ENCODE data around the gene ATF5.

Gene ATF5, protein sequence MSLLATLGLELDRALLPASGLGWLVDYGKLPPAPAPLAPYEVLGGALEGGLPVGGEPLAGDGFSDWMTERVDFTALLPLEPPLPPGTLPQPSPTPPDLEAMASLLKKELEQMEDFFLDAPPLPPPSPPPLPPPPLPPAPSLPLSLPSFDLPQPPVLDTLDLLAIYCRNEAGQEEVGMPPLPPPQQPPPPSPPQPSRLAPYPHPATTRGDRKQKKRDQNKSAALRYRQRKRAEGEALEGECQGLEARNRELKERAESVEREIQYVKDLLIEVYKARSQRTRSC

DNA sequence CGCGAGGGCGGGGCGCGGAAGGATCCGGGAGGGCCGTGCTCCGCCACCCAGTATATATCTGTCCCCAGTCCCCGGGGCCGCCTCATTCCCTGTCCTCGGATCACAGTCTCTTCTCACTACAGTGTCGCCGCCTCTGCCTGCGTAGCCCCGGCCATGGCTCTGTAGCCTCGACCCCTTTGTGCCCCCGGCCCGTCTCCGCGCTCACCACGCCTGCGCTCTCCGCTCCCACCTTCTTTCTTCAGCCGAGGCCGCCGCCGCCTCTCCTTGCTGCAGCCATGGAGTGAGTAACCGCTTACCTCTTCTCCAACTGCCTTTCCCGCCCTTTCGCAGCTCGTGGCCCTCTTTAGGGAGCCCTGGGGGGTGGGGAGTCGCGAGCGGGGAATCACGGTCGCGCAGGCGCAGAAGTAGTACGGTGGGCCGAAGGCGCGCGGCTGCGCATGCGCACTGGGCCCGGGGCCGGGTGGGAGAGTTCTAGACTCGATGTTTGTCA lies at the start of gene ATF5, which contains the start of gene NUP62:
Gene ATF5 (plus strand): TSS at position 85 of the 490 bp plus-strand sequence. CDS start 1,646 bp downstream, outside the sequence.
Gene NUP62 (minus strand): TSS at position 384 of the 490 bp plus-strand sequence. CDS start 19,697 bp downstream, outside the sequence.
- DNase-seq, result peak; percentile 80

DNA sequence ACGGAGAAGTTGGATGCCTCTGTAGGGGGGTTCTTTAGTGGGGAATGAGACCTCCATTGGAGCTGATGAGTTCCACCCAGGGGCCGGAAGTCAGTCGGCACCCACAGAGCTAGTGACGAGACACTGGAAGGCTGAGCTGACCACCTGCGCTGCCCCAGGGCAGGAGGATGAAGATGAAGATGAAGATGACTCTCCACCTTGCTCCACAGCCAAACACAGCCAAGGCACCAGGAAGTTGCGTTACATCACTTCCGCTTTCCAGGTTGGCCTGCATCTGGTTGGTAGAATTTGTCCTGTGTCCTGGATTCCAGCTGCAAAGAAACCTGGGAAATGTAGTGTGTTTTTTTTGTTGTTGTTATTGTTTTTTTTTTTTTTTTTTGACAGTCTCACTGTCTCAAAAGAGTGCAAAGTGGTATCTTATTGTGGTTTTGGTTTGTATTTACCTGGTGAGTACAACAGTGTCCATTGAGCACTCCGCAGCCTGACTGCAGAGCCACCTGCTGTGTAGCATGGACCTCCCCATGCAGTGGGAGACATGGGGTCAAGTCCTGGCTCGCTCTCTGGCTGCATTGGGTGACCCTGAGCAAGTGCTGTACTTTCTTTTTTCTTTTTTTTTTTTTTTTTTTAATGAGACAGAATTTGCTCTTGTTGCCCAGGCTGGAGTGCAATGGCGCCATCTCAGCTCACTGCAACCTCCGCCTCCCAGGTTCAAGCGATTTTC lies 49.6 kb upstream of the ATF5 start:
- no peak for DNase-seq

DNA sequence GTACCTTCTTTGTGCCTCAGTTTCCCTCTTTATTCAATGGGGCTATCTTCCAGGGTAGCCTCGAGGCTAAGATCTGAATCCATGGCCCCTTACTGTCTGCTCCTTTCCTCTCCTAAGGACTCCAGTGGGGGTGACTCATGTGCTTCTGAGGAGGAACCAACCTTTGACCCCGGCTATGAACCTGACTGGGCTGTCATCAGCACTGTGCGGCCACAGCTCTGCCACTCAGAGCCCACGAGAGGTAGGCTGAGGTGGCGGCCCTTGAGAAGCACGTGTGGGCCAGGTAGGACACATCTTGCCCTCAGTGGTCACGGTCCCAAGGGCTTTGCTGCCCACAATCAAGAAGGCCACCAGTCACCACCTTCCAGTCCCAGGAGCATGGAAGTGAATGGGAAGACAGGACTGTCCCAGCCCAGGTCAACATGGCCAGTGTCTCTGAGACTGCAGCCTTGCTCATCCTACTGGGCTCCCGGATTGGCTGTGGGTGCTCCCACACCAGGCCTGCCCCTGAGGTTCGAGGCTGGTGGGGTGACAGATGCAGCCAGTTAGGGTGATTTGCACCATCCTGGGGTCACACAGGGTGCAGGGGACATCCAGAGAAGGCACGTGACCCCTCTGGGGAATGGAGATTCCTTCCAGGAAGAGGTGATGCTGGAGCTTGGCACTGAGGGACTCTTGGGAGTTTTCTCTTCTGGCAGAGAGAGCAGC lies 48.7 kb upstream of the ATF5 start:
- no peak for DNase-seq

DNA sequence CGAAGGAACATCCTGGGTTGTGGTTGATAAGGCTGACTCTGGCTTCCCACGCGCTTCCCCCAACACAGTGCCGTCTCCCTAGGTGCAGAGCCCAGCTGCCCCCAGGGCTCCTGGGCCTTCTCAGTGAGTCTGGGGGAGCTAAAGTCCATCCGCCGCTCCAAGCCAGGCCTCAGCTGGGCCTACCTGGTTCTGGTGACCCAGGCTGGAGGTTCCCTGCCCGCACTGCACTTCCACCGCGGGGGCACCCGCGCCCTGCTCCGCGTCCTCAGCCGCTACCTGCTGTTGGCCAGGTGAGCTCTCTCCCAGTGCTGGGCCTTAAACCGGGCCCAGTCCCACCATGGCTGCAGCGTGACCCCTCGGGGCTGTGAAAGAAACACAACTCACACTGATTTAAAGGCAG lies 47.8 kb upstream of the ATF5 start:
- no peak for DNase-seq

DNA sequence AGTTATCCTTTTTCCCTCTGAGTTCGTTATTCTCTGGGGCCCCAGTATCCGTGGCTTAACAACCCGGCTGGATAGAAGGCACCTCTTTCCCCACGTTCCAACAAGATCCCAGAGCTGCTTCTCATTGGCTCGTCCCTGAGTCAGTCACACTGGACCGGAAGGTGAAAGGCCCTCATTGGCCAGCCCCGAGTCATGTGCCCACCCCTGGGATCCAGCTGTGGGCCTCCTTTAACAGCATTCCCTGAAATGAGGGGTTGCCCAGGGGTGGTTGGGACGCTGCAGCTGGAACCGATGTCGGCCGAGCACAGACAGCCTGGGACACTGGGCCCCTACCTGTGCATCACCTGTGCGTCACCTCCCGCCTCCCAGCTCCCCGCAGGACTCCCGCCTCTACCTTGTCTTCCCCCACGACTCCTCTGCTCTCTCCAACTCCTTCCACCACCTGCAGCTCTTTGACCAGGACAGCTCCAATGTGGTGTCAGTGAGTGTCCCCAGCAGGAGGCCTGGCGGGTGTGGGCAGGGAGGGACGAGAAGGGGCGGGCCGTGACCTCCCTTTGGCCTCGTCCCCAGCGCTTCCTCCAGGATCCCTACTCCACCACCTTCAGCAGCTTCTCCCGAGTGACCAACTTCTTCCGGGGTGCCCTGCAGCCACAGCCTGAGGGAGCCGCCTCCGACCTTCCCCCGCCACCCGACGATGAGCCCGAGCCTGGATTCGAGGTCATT lies 47.2 kb upstream of the ATF5 start:
- no peak for DNase-seq

DNA sequence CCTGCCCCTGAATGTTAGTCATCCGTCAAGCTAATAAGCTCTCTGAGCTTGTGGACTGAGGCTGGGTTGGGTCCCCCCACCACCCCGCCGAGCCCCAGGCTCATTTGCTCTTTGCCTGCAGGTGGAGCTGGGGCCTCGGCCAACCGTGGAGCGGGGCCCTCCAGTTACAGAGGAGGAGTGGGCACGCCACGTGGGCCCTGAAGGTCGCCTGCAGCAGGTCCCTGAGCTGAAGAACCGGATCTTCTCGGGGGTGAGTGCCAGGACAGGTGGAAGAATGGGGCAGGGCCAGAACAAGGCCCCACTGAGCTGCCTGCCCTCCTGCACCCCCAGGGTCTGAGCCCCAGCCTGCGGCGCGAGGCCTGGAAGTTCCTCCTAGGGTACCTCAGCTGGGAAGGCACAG lies 46.4 kb upstream of the ATF5 start:
- no peak for DNase-seq

DNA sequence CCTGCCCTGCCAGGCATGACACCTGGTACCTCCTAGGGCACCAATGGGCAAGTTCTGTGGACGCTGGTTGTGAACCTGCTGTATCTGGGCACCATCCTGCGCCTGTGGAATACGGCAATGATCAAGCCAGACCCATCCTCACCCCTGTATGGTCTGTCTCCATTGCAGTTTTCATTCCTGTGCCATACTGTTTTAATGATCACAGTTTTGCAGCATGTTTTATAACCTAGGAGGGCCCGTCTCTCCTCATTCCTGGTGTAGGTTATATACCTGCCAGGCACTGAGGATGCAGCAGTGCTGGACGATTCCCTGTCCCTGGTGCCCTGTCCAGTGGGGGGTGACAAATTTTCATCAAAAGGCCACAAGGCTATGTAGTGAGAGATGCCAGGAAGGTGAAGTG lies 45.9 kb upstream of the ATF5 start:
- DNase-seq, result no peak

DNA sequence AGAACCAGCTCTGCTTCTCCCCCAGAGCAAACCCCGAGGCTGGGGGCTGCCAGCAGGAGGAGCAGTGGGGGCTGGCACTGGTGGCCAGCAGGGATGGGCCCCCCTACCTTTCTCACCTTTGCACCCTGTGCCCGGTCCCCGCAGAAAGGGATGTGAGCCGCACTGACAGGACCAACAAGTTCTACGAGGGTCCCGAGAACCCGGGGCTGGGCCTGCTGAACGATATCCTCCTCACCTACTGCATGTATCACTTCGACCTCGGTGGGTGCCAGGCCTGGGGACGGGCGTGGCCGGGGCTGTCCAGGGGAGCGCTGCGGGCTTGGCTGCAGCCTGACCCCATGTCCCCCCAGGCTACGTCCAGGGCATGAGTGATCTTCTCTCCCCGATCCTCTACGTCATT lies 44.9 kb upstream of the ATF5 start:
- no peak for DNase-seq

DNA sequence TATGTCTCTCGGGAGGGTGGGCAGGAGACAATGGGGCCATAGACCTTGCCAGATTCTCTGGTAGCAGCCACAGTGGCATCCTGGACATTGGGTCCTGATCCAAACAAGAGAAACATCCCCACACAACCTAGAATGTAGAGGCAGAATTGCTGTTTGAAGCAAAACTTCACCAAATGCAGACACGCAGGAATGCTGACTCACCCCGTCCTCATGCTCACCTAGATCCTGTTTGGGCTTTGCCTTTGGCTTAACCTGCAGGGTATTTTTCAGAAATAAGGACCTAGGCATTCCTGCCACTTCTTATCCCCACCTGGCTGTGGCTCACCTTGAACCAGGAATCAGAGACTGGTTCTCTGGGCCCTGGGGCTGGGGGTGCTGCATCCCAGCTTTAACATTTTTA lies 44.2 kb upstream of the ATF5 start:
- DNase-seq, result no peak

DNA sequence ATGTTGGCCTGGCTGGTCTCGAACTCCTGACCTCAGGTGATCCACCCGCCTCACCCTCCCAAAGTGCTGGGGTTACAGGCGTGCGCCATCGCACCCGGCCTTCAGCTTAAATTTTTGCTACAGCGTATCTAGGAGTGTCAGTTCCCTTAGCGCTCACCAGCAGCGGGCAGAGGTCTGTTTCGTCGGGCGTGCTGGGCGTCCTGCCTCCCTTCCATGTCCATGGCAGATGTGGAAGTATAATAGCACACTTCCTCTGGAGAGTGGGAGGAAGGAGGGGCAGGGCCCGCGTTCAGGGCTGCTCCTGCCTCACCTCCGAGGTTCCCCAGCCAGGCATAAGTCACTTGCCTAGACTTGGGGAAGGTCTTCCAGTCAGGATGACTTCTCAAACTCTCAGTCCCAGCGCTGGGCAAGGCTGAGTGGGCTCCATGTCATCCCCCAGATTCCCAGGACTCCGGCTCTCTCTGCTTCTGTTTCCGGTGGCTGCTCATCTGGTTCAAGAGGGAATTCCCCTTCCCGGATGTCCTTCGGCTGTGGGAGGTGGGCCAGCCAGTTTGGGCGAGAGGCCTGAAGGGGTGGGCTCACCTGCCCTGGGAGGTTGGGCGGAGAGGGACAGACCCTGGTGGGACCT lies 41.9 kb upstream of the ATF5 start:
- peak; percentile 46 for DNase-seq

DNA sequence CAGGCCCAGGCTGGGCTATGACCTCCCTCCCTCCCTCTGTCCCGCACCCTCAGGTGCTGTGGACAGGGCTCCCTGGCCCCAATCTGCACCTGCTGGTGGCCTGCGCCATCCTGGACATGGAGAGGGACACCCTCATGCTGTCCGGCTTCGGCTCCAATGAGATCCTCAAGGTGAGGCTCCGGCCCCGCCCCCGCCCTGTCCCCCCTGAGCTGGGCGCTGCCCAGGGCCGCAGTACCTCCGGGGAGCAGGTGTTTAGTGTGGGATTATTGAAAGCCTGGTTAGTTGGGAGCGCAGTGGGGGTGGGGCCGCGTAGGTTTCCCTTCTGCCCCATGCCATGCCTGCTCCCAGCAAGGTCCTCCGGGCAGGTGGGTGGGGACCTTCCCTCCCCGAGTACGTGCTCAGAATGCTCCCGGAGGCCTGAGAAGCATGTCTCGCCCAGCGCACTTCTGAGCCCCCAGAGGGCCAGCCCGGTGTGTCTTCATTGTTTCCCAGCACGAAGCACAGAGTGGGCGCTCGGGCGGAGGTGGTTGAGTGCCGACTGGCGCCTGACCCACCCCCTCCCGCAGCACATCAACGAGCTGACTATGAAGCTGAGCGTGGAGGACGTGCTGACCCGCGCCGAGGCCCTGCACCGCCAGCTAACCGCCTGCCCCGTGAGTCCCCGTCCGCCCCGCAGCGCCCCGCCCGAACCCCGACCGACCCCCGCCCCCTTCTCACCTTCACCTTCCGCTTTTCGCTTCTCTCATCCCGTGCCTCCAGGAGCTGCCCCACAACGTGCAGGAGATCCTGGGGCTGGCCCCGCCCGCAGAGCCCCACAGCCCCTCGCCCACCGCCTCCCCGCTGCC lies 41.1 kb upstream of the ATF5 start:
- DNase-seq, result no peak

DNA sequence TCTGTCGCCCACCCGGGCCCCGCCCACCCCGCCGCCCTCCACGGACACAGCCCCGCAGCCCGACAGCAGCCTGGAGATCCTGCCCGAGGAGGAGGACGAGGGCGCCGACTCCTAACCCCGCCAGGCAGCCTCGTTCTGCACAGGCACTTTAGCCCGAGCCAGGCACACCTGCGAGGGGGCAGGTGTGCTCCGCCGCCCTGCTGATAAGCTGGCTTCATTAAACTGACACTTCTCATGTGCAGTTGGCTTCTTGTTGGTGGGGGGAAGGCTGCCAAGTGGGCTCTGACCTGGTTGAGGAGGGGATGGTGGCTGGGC lies 40.5 kb upstream of the ATF5 start:
- DNase-seq, result no peak

DNA sequence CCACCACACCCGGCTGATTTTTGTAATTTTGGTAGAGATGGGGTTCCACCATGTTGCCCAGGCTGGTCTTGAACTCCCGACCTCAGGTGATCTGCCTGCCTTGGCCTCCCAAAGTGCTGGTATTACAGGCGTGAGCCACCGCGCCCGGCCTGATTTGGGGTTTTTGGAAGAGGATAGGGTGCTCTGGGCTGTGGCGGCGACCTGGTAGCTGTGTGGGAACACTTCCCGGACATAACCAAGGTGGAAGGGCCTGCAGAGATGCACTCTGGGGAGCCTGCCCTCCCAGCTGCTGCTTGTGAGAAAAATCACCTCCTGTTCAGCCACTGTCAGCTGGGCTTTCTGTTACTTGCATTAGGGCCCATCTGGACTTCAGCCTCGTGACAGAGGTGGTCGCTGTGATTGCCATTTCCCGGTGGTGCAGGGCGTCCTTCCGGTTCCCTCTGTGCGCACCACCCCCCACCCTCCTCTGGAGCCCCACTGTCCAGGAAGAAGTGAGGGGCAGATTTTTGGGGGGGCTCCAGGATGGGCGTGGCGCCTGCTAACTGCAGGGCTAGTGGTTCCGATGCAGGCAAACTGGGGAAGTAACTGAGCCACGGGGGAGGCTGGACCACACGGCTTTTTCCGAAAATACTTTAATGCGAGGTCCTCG lies 39.8 kb upstream of the ATF5 start:
- DNase-seq, result no peak

DNA sequence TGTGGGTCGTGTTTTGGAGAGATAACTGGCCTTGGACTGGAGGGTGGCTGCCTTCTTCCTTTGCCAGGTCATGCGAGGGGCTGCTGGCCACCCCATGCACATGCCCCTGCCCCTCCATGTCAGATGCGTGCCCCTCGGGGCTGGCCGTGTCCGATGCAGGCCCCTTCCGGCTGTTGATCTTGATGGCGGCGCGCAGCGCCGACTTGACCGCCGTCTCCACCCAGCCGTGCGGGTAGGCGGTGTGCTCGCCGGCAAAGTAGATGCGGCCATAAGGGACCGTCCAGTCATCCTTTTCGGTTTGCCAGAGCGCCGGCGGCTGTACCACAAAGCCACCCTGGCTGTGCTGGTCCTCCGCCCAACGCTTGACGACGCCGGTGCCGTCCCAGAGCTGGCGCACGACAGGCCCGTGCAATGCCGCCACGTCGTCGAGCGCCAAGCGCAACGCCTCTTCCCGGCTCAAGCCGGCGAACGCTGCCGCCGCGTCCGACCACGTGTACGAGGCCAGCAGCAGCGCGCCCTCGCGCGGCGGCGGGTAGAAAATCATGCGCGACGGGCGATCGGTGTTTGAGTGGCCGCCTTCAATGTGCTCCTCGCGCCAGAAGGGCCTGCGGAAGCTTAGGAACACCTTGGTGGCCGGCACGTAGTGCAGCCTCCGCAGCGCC lies 39.2 kb upstream of the ATF5 start:
- peak; percentile 59 for DNase-seq

DNA sequence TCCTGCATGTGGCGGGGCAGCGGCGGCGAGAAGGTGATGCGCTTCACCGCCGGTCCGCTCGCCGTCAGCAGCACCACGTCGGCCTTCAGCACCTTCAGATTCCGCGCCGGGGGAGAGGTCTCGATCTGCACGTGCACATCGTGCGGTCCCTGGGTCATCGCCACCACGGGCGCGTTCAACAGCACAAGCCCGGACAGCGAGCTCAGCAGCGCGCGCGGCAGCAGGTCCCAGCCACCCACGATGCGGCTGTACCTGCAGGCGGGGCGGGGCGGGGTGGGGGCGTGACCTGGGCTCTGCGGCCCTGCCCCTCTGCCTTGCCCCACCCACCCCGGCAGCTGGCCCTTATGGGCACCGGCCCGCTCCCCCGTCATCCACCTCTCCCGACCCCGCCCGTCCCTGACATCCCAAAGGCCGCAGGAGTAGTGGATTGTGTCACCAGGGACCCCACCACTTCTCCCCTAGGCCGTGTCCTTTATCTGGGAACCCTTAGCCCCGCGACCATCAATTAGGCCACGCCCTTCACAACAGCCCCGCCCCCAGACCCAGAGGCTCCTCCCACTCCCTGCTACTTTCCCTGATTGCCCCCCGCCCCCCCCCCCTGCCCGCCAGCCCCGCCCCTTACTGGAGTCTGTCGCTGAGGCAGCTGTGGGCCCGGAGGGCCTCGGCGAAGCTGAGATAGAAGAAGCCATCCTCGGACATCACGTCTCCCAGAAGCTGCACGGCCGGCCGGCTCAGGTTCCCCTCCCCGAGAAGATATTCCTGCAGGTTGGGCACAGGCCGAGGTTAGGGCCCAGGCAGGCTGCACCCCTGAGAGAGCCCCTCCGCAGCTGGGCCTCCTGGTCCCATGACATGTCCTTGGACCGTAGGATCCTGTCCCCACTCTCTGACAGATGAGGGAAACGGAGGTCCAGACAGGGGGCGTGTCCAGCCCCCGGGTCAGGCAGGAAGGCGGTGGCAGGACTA lies 38.4 kb upstream of the ATF5 start:
- peak; percentile 34 for DNase-seq

DNA sequence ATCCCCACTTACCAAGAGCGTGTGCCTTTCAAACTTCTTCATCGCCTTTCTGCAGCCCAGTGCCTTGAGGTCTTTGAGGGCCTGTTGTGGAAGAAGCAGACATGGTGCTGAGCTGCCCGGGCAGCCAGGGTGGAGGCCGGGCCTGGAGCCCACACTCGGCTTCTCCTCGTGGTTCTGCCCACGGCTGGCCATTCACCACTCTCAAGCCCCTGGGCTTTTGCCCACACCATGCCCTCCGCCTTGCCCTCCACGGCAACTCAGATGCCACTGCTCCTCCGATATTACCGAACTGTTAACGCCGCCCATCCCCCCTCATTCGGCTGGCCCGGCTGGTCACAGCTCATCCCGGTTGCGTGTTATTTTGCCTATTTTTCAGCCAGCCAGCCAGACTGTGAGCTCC lies 37.6 kb upstream of the ATF5 start:
- DNase-seq, result no peak

DNA sequence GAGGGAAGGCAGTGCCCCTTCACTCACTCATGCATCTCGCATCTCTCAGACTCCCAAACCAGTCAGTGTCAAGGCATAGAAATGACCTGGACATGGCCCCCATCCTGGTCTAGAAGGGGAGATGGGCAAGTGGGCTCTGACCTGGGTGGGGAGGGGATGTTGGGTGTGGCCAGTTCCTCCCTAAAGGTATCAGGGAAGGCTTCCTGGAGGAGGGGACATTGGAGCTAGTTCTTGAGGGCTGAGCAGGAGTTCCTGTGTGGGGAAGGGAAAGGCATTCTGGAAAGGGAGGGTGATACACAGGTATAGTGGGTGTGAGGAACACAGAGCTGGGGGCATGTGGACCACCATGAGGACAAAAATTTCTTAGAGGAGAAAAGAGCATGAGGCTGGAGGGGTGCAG lies 36.3 kb upstream of the ATF5 start:
- DNase-seq, result no peak

DNA sequence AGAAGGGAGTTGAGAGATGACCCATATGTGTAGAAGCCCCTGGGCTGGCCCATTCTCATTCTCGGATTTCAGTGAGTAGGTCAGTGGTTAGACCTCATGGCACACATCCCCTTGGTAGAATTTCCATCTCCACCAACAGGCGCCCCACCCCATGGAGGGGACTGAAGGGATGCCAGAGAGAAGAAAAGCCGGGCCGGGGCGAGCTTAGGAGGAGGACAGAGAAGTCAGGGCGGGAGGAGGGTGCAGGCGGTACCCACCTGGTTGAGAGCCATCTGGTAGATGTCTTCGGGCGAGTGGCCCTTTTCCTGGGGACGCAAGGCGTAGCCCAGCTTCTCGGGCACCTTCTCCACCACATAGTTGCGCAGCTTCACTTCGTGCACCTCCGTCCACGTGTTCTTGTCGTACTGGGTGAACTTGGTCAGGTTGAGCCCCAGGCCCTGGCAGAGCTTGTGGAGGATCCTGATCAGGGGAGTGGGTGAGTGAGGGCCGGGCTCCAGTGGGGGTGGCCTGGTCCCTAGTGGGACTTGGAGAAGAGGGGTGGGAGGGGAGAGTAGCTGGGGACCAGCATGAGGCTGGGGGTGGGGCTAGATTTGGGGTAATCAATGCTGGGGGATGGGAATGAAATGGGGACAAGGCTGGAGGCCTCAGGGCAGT lies 34.9 kb upstream of the ATF5 start:
- no peak for DNase-seq
